GM21526 (cell line): ENCODE measurements around the gene GRAMD2B.
"Not testable (repeated sequence)": the region's sequence is repeated elsewhere in the genome, so short reads cannot be mapped to it uniquely, and the experiment has no call there.

Experiments
- ATAC-seq: cut with Tn5 transposase; IDR thresholded peaks from one replicate; pipeline ENCODE4 v1.9.1; 2021; ENCODE audit warnings: moderate library complexity; ENCODE audit not compliant: unreplicated experiment, low FRiP score

GRAMD2B gene

DNA sequence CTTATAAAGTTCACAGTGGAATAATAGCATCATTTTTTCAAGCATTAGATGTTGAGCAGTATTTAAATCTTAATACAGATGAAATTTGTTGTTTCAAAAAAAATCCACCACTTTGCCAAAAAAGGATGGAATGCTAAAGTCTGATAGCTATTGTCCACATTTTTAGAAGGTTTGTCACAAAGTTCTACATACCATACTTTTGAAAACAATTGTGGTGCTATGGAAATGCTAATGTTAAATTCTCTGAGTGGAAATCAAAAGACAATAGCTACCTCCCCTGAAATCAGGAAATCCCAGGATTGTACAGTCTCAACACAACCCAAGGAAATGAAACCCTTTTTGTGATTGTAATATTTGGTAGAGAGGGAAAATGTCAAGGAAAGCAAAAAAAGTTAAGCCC, 19.3 kb upstream of the GRAMD2B start:
- ATAC-seq = no peak

- no peak for ATAC-seq
Measured at GRCh38 chr5:126410623-126411022, 12.6 kb upstream of the GRAMD2B start.

- ATAC-seq = no peak
Measured at GRCh38 chr5:126413856-126414255, 9.4 kb upstream of the GRAMD2B start.

GRCh38 chr5:126414874-126415502, 8.2 kb upstream of the GRAMD2B start:
- no peak for ATAC-seq

DNA sequence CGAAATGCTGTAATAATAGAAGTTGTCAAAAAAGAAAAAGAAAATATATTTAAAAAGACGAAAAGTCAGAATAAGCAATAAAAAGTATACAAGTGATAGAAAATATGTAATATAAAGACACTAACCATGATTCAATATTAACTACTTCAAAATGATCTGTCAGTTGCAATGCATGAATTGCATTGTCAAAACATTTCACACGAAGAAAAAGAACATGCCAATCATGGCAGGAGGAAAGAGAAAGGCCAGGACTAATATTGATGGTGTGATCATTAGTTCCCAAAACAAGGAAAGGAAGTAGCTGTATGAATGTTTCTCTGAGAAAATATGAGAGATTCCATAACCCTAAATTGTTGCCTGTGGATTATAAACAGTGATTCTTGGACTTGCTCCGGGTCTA, 7.4 kb upstream of the GRAMD2B start:
- no peak for ATAC-seq

DNA sequence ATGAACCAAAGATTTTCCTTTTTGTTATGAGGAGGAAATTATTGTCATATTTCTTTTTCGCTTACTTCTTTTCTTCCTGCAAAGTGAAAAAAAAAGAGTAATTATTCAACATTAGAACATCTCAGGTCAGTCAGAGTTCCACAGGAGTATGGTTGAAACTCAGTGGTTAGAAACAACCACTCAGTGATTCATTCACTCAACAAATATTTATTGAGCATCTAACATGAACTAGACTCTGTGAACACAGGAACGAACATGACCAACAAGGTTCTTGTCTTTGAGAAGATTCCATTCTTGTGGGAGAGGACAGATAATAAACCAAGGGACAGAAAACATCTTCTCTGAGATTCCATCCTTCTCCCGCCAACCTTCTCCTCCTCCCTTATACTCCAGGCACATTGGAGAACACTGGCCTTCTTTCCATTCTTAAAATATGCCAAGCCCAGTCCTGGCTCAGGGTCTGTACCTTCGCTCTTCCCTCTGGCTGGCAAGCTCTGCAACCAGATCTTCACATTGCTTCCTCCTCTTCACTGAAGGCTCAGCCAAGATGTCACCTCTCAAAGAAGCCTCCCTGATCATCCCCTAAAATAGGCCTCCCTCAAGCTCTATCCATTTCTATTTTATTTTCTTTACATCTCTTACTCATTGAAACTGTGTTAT, 6.8 kb upstream of the GRAMD2B start:
- no peak for ATAC-seq

GRCh38 chr5:126417178-126417577, 6.0 kb upstream of the GRAMD2B start:
- ATAC-seq = no peak

DNA sequence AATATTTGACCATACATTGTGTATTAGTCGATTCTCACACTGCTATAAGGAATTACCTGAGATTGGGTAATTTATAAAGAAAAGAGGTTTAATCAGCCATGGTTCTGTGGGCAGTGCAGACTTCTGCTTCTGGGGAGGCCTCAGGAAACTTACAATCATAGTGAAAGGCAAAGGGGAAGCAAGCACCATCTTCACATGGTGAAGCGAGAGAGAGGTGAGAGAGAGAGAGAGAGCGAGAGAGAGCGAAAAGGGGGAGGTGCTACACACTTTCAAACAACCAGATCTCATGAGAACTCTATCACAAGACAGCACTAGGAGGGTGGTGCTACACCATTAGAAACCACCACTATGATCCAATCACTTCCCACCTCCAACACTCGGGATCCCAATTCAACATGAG, 4.1 kb upstream of the GRAMD2B start:
- ATAC-seq = no peak

- no peak for ATAC-seq
Measured at GRCh38 chr5:126428421-126428820, 5.2 kb downstream of the GRAMD2B start.

- ATAC-seq = no peak
Measured at GRCh38 chr5:126430631-126431030, 7.4 kb downstream of the GRAMD2B start.

GRCh38 chr5:126433701-126434100, 10.5 kb downstream of the GRAMD2B start:
- no peak for ATAC-seq

GRCh38 chr5:126435261-126435660, 12.1 kb downstream of the GRAMD2B start:
- no peak for ATAC-seq

DNA sequence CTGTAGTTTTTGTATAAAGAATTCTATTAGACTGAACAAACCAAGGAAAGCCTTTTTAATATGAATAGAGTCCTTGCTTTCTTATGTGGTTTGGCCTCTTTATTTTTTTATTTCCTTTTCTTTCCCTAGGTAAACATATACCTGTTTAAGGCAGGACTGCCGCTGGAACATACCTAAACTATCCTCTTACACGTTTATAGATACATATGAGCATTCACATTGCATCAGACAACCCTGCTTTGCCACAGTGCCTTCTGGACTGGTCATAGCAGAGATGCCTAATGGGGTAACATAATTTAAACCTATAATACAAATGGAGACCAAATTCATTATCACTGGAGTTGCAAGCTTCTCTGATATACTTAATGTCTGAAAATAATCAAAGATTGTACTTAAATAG, 12.5 kb downstream of the GRAMD2B start:
- no peak for ATAC-seq

DNA sequence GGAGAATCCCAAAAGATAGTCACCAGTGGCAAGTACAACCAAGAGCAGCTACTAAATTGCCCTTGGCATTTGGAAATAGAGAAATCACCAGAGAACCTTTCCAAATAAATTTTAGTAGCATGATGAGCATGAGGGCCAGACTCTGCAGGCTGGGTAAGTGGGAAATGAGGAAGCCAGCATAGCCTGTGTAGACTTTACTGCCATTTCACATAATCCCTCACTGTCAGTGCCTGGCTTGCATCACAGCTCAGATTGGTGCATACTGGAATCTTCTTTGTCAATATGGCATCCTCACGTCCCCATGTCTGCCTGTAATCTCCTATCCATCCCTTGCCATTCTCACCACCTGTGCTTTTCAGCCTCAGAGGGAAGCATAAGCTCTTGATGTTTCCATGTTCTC, 14.5 kb downstream of the GRAMD2B start:
- ATAC-seq = peak; percentile 8

DNA sequence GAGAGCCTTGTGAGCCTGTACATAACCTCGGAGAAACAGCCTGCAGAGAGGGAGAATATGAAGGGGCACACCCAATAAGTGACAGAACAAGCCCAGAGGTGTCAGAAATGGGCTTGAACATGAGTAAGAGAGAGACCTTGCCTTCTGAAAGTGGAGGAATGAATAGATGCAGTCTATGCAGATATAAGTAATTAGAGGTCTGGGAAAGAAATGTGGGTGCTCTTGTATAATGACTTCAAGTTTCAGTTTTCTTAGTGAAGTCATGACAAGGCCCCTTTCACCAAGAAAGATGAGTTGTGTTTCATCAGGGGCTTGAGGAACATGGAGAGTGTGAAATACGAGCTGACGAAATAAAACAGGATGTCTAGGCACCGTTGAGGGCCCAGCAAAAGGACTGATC, 15.1 kb downstream of the GRAMD2B start:
- ATAC-seq = peak; percentile 92

GRCh38 chr5:126438868-126439267, 15.7 kb downstream of the GRAMD2B start:
- no peak for ATAC-seq

GRCh38 chr5:126439724-126440123, 16.5 kb downstream of the GRAMD2B start:
- not testable (repeated sequence) for ATAC-seq

DNA sequence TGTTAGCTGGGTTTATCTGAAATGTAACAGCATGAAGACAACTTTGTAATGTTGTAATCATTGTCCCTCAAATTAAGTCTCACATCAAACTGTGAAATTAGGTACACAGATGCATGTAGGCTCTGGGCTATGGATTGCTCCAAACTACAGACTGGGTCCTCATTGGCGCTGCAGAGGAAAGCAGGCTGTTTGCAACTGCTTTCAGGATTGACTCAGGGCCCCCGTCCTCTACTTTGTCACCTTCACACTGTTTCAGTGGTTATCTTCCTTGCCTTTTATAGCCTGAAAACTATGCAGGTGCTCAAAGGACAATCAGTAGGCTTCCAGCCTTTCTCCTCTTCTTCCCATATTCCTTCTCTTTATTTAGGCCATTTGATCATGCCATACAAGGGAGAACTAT, 18.0 kb downstream of the GRAMD2B start:
- no peak for ATAC-seq

DNA sequence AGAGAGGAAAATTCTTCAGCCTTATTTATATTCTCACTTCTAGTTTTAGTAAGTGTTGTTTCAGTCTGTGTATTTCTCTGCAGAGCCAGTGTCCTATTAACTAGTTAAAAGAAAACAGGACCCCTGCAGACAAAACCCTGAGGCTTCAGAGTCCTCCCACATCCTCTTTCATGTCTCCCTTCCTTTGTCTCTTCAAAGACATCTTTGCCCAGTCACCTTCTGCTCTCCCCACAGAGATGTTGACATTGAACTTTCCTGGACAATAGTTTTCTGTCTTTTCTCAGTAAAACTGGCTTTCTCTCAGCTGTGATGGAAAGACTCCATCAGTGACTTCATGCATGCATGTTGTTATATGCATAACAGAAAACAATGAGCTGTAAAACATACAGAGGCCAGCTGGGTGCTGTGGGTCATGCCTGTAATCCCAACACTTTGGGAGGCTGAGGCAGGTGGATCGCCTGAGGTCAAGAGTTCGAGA, 20.2 kb downstream of the GRAMD2B start:
- ATAC-seq = peak; percentile 93

GRCh38 chr5:126444137-126444536, 20.9 kb downstream of the GRAMD2B start:
- no peak for ATAC-seq

GRCh38 chr5:126445502-126446174, 22.4 kb downstream of the GRAMD2B start:
- ATAC-seq = no peak
